ENCODE results near the gene FANCC. TPM values are rescaled to one million over a fixed set of nuclear protein-coding genes. Genes with fewer than 3 reads are reported as not detected.
A peak's percentile ranks its signal among the peaks of the same experiment; 100 is the strongest.

FANCC gene
- total and polyA plus RNA-seq, 2 of the 4 experiments (the other 2 are of a cell fraction): 4.7 to 6.3 TPM

DNA sequence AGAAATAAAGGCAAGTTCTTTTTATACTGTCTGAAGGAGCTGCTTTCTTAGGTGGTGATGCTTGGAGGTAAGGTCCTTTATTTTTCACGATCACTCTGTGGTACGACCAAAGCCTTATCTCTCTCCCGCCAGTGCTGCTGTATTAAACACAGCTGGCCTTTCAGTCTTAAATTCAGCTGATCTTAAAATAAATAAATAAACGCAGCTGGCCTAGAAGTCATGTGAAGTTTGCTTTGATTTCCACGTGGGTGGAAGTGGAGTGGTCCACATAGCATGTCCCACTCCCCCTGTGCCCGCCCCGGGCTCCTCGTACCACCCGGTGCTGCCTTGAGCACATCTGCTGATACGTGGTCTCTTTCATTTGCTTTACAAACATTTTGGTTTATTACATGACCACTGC is 260.4 kb downstream of the FANCC start:
- Histone ChIP-seq H2AFZ (replicated peaks; ENCODE audit: low read length, poor library complexity) (no peak overlapping the region), H3K9ac (ENCODE audit: low read depth, low read length) (peak overlapping the region; percentile 89), H3K4me2 (ENCODE audit: low read depth, low read length) (peak overlapping the region; percentile 84), H3K4me1 (ENCODE audit: control insufficient read depth, insufficient read depth, low read length) (peaks cover 34% of the 10 kb centered on the region), H3K23ac (ENCODE audit: low read depth, low read length) (peak overlapping the region; percentile 89; the same call in 1 of the 2 replicates), H2BK20ac (ENCODE audit: low read depth, low read length) (peak overlapping the region; percentile 31; the same call in 1 of the 2 replicates), H3K4ac (ENCODE audit: low read depth, low read length) (peak overlapping the region; percentile 95), H3K18ac (ENCODE audit: low read depth, low read length) (peak overlapping the region; percentile 82), H3K27me3 (ENCODE audit: control insufficient read depth, insufficient read depth, low read length) (no peaks in the 10 kb centered on the region), H3K79me1 (ENCODE audit: low read depth in 1 of 2, low read length in 2 of 2) (peaks cover 18 to 76% of the 10 kb centered on the region in 2 experiments; a peak in 3 of 4 replicates), H4K20me1 (ENCODE audit: insufficient read depth, low read length) (peaks cover 60% of the 10 kb centered on the region), H3K9me3 (ENCODE audit: control insufficient read depth, insufficient read depth, low read length) (no peaks in the 10 kb centered on the region), H3K4me3 (ENCODE audit: insufficient read depth, low read depth, low read length) (peak overlapping the region; percentile 22; the same call in 1 of the 2 replicates), H4K5ac (ENCODE audit: low read depth, low read length) (peak overlapping the region; percentile 62), H2BK120ac (ENCODE audit: low read depth, low read length) (peak overlapping the region; percentile 93), H2BK15ac (ENCODE audit: low read depth, low read length) (peak overlapping the region; percentile 16; the same call in 1 of the 3 replicates), H3K27ac (ENCODE audit: insufficient read depth, low read length) (peak overlapping the region; percentile 81), H4K91ac (ENCODE audit: insufficient read depth, low read depth, low read length) (peak overlapping the region; percentile 91), H3K14ac (replicated peaks; ENCODE audit: low read depth, low read length) (peak overlapping the region; percentile 91), H3K9me1 (ENCODE audit: insufficient read depth, low read length) (peaks cover 14% of the 10 kb centered on the region), H4K8ac (ENCODE audit: low read depth in 2 of 2, low read length in 2 of 2) (peak overlapping the region; percentile 74 to 90; a peak in 3 of 4 replicates), H2AK9ac (replicated peaks; ENCODE audit: low read depth, low read length, poor library complexity) (no peak overlapping the region), H2AK5ac (ENCODE audit: low read depth, low read length) (peak overlapping the region; percentile 6; the same call in 1 of the 2 replicates), H2BK5ac (ENCODE audit: low read depth, low read length, poor library complexity, severe bottlenecking) (peak overlapping the region; percentile 98), H3K56ac (ENCODE audit: extremely low read depth, insufficient read depth, low read length) (peak overlapping the region; percentile 75), H3K36me3 (ENCODE audit: control insufficient read depth, insufficient read depth, low read length) (peaks cover 12% of the 10 kb centered on the region)
- ChIA-PET POLR2A (ENCODE audit: unreplicated experiment) (no interaction called here), CTCF (no interaction called here)
- TF ChIP-seq MAFK (IDR thresholded peaks at IDR 0.05; ENCODE audit: low read depth, low read length): no peak
- TF ChIP-seq RFX5 (IDR thresholded peaks at IDR 0.05; ENCODE audit: low read depth, low read length): no peak
- TF ChIP-seq, protein P1, sequence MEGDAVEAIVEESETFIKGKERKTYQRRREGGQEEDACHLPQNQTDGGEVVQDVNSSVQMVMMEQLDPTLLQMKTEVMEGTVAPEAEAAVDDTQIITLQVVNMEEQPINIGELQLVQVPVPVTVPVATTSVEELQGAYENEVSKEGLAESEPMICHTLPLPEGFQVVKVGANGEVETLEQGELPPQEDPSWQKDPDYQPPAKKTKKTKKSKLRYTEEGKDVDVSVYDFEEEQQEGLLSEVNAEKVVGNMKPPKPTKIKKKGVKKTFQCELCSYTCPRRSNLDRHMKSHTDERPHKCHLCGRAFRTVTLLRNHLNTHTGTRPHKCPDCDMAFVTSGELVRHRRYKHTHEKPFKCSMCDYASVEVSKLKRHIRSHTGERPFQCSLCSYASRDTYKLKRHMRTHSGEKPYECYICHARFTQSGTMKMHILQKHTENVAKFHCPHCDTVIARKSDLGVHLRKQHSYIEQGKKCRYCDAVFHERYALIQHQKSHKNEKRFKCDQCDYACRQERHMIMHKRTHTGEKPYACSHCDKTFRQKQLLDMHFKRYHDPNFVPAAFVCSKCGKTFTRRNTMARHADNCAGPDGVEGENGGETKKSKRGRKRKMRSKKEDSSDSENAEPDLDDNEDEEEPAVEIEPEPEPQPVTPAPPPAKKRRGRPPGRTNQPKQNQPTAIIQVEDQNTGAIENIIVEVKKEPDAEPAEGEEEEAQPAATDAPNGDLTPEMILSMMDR (conservative IDR thresholded peaks at IDR 0.05; ENCODE audit: low read depth, low read length): no peak
- TF ChIP-seq BHLHE40 (IDR thresholded peaks at IDR 0.05; ENCODE audit: low read depth, low read length): peak; percentile 48; the same call in 1 of the 2 replicates
- TF ChIP-seq CHD1 (IDR thresholded peaks at IDR 0.05; ENCODE audit: low read depth, low read length): no peak
- no peak for TF ChIP-seq MAZ (IDR thresholded peaks at IDR 0.05; ENCODE audit: borderline replicate concordance, low read depth, low read length)
- TF ChIP-seq, protein P2, sequence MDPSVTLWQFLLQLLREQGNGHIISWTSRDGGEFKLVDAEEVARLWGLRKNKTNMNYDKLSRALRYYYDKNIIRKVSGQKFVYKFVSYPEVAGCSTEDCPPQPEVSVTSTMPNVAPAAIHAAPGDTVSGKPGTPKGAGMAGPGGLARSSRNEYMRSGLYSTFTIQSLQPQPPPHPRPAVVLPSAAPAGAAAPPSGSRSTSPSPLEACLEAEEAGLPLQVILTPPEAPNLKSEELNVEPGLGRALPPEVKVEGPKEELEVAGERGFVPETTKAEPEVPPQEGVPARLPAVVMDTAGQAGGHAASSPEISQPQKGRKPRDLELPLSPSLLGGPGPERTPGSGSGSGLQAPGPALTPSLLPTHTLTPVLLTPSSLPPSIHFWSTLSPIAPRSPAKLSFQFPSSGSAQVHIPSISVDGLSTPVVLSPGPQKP (IDR thresholded peaks at IDR 0.05; ENCODE audit: borderline replicate concordance, low read depth, low read length): no peak
- TF ChIP-seq, protein P3, sequence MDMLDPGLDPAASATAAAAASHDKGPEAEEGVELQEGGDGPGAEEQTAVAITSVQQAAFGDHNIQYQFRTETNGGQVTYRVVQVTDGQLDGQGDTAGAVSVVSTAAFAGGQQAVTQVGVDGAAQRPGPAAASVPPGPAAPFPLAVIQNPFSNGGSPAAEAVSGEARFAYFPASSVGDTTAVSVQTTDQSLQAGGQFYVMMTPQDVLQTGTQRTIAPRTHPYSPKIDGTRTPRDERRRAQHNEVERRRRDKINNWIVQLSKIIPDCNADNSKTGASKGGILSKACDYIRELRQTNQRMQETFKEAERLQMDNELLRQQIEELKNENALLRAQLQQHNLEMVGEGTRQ (IDR thresholded peaks at IDR 0.05; ENCODE audit: low read depth, low read length): peak; percentile 42
- TF ChIP-seq POLR2A (IDR thresholded peaks at IDR 0.05; ENCODE audit: low read depth, low read length): no peak
- TF ChIP-seq FOS (IDR thresholded peaks at IDR 0.05; ENCODE audit: low read depth, low read length): no peak
- TF ChIP-seq MXI1 (IDR thresholded peaks at IDR 0.05; ENCODE audit: borderline replicate concordance, low read depth, low read length): peak; percentile 76
- no peak for TF ChIP-seq NFE2L2 (IDR thresholded peaks at IDR 0.05; ENCODE audit: low read depth, low read length)
- in situ Hi-C loops (cut with MboI; ENCODE audit: low sequenced_read_pairs): no loop called here
- dilution Hi-C loops (cut with HindIII; ENCODE audit: low sequenced_read_pairs, unreplicated experiment): no loop called here
- BruUV-seq (replicated peaks): no TSS peak
- peak; percentile 82 for DNase-seq
- no CpG with 5 or more reads among the region's 10 CpGs for WGBS, 2 experiments (ENCODE audit: extremely low coverage in 2 of 2, insufficient read length in 1 of 2)
- intact Hi-C loops (cut with micrococcal nuclease): loop anchor here (5.0 kb wide), 1 partner anchor 135 kb away; no protein-coding TSS in a partner anchor
- ATAC-seq (ENCODE audit: low read depth): peak; percentile 25

Data from IMR-90 (cell line).